H9 (cell line): ENCODE measurements around the gene GALE. TPM values are rescaled to one million over a fixed set of nuclear protein-coding genes. Genes with fewer than 3 reads are reported as not detected.

Source experiments
- DNase-seq: peaks from one replicate; pipeline ENCODE4 v3.0.0-alpha.2; 2017
- H2AFZ ChIP-seq: one replicate; pipeline ENCODE4 v1.6.1; 2013; ENCODE audit warnings: mild to moderate bottlenecking, low read length, control low read depth, moderate library complexity
- H2AK5ac ChIP-seq: 2 replicates; pipeline ENCODE4 v1.6.1; 2013; ENCODE audit warnings: low read length, control low read depth, mixed read lengths; ENCODE audit not compliant: insufficient read length
- H2BK120ac ChIP-seq: one replicate; pipeline ENCODE4 v1.6.1; 2013; ENCODE audit warnings: low read depth, mild to moderate bottlenecking, low read length, control low read depth, inconsistent platforms; ENCODE audit not compliant: poor library complexity, severe bottlenecking
- H2BK12ac ChIP-seq: 2 replicates; pipeline ENCODE4 v1.6.1; 2013; ENCODE audit warnings: low read length, control low read depth, mixed read lengths, low read depth; ENCODE audit not compliant: insufficient read length
- H2BK15ac ChIP-seq: 2 replicates; pipeline ENCODE4 v1.6.1; 2013; ENCODE audit warnings: low read depth, low read length, control low read depth
- H2BK20ac ChIP-seq: one replicate; pipeline ENCODE4 v1.6.1; 2013; ENCODE audit warnings: low read depth, mild to moderate bottlenecking, low read length, control low read depth, inconsistent platforms; ENCODE audit not compliant: poor library complexity, severe bottlenecking
- H2BK5ac ChIP-seq: 2 replicates; pipeline ENCODE4 v1.6.1; 2013; ENCODE audit warnings: low read length, control low read depth, mixed read lengths; ENCODE audit not compliant: insufficient read length
- H3K14ac ChIP-seq: 2 replicates; pipeline ENCODE4 v1.6.1; 2013; ENCODE audit warnings: low read length, control low read depth; ENCODE audit not compliant: insufficient read depth
- H3K18ac ChIP-seq: 2 replicates; pipeline ENCODE4 v1.6.1; 2013; ENCODE audit warnings: low read depth, mild to moderate bottlenecking, mixed read lengths, low read length, control low read depth; ENCODE audit not compliant: insufficient read length
- H3K23ac ChIP-seq: 2 replicates; pipeline ENCODE4 v1.6.1; 2013; ENCODE audit warnings: low read length, control low read depth, mixed read lengths, low read depth; ENCODE audit not compliant: insufficient read length
- H3K23me2 ChIP-seq: 2 replicates; pipeline ENCODE4 v1.6.1; 2013; ENCODE audit warnings: low read depth, mild to moderate bottlenecking, mixed read lengths, low read length, control low read depth; ENCODE audit not compliant: insufficient read length, poor library complexity, severe bottlenecking
- H3K27ac ChIP-seq: 2 replicates; pipeline ENCODE4 v1.5.1; 2013; ENCODE audit warnings: low read length, control low read depth, mixed read lengths, low read depth; ENCODE audit not compliant: insufficient read length
- H3K27me3 ChIP-seq: 2 replicates; pipeline ENCODE4 v1.6.1; 2013; ENCODE audit warnings: low read length, control low read depth, inconsistent platforms; ENCODE audit not compliant: insufficient read depth
- H3K4ac ChIP-seq: 2 replicates; pipeline ENCODE4 v1.6.1; 2013; ENCODE audit warnings: low read depth, mild to moderate bottlenecking, control low read depth, inconsistent platforms, low read length, moderate library complexity
- H3K4me1 ChIP-seq: 2 replicates; pipeline ENCODE4 v1.6.1; 2013; ENCODE audit warnings: low read length, control low read depth, inconsistent platforms; ENCODE audit not compliant: insufficient read depth
- H3K4me2 ChIP-seq: 2 replicates; pipeline ENCODE4 v1.6.1; 2013; ENCODE audit warnings: low read length, control low read depth, mixed read lengths; ENCODE audit not compliant: insufficient read length, insufficient read depth
- H3K56ac ChIP-seq: 2 replicates; pipeline ENCODE4 v1.6.1; 2013; ENCODE audit warnings: low read depth, mild to moderate bottlenecking, mixed read lengths, low read length, control low read depth; ENCODE audit not compliant: insufficient read length
- H3K79me1 ChIP-seq: 2 replicates; pipeline ENCODE4 v1.6.1; 2013; ENCODE audit warnings: low read depth, mild to moderate bottlenecking, moderate library complexity, low read length, control low read depth, inconsistent platforms; ENCODE audit not compliant: insufficient read depth, poor library complexity, severe bottlenecking
- H3K79me2 ChIP-seq: 2 replicates; pipeline ENCODE4 v1.6.1; 2013; ENCODE audit warnings: low read length, control low read depth, inconsistent platforms; ENCODE audit not compliant: insufficient read depth
- H3K9ac ChIP-seq: 2 replicates; pipeline ENCODE4 v1.6.1; 2013; ENCODE audit warnings: low read length, control low read depth, mixed read lengths; ENCODE audit not compliant: insufficient read length; ENCODE audit errors: extremely low read depth
- H3K9me3 ChIP-seq: one replicate; pipeline ENCODE4 v1.6.1; 2013; ENCODE audit warnings: low read depth, low read length, inconsistent platforms; ENCODE audit not compliant: control insufficient read depth
- H3T11ph ChIP-seq: one replicate; pipeline ENCODE4 v1.6.1; 2013; ENCODE audit warnings: mild to moderate bottlenecking, low read length, control low read depth, inconsistent platforms
- H4K20me1 ChIP-seq: one replicate; pipeline ENCODE4 v1.6.1; 2013; ENCODE audit not compliant: control insufficient read depth, insufficient read length, insufficient read depth
- H4K5ac ChIP-seq: 2 replicates; pipeline ENCODE4 v1.6.1; 2013; ENCODE audit warnings: low read depth, mild to moderate bottlenecking, mixed read lengths, low read length, control low read depth; ENCODE audit not compliant: insufficient read length
- H4K8ac ChIP-seq: replicated peaks from 2 replicates; pipeline ENCODE4 v1.6.1; 2013; ENCODE audit warnings: low read length, control low read depth, mixed read lengths, low read depth; ENCODE audit not compliant: insufficient read length
- H4K91ac ChIP-seq: 2 replicates; pipeline ENCODE4 v1.6.1; 2013; ENCODE audit warnings: low read depth, mild to moderate bottlenecking, moderate library complexity, mixed read lengths, low read length, control low read depth; ENCODE audit not compliant: insufficient read length
- H3K27ac Mint-ChIP-seq, 3 experiments: 2 replicates in 2 of 3; 3 replicates in 1 of 3; pipeline ENCODE4 v1.8.0; 2020 to 2021; ENCODE audit warnings: mixed read lengths in 3 of 3, mild to moderate bottlenecking in 1 of 3, moderate library complexity in 1 of 3
- H3K27me3 Mint-ChIP-seq: 2 replicates; pipeline ENCODE4 v1.8.0; 2021; ENCODE audit warnings: low read depth, mild to moderate bottlenecking, moderate library complexity, mixed read lengths
- H3K36me3 Mint-ChIP-seq, 3 experiments: 2 replicates in 2 of 3; 3 replicates in 1 of 3; pipeline ENCODE4 v1.8.0; 2020 to 2021; ENCODE audit warnings: low read depth in 3 of 3, mixed read lengths in 3 of 3; ENCODE audit not compliant: insufficient read depth in 1 of 3
- H3K4me1 Mint-ChIP-seq, 2 experiments: 2 replicates each; pipeline ENCODE4 v1.8.0; 2020; ENCODE audit warnings: mixed read lengths in 2 of 2
- H3K4me3 Mint-ChIP-seq, 2 experiments: 2 replicates in 1 of 2; 3 replicates in 1 of 2; pipeline ENCODE4 v1.8.0; 2020 to 2021; ENCODE audit warnings: mild to moderate bottlenecking in 2 of 2, mixed read lengths in 2 of 2, moderate library complexity in 1 of 2
- H3K9me3 Mint-ChIP-seq, 2 experiments: 2 replicates in 1 of 2; 3 replicates in 1 of 2; pipeline ENCODE4 v1.8.0; 2020; ENCODE audit warnings: mild to moderate bottlenecking in 2 of 2, mixed read lengths in 2 of 2, moderate library complexity in 1 of 2
- WGBS: extraction: QIAGEN DNeasy Blood & Tissue Kit; methylation state at CpG from one replicate; pipeline ENCODE4 v1.1.7; 2013; ENCODE audit warnings: missing lambda C conversion rate, low lambda C conversion rate, mixed read lengths; ENCODE audit not compliant: insufficient read length; ENCODE audit errors: extremely low coverage; 5-methylcytosine and 5-hydroxymethylcytosine counted together
- total RNA-seq: library from RNA; stranded (reverse); gene quantifications from 2 replicates; pipeline ENCODE4 v1.2.1, GENCODE V29; 2021
- TF ChIP-seq, protein P1 (sequence below): fragments of 200-600 bp; sonication (generic); conservative IDR thresholded peaks from 3 replicates; pipeline ENCODE4 v1.8.0; 2021; ENCODE audit warnings: antibody characterized with exemption, mild to moderate bottlenecking

GALE gene
- total RNA-seq, 1 experiment from 2014 or later = 36.0 TPM

DNA sequence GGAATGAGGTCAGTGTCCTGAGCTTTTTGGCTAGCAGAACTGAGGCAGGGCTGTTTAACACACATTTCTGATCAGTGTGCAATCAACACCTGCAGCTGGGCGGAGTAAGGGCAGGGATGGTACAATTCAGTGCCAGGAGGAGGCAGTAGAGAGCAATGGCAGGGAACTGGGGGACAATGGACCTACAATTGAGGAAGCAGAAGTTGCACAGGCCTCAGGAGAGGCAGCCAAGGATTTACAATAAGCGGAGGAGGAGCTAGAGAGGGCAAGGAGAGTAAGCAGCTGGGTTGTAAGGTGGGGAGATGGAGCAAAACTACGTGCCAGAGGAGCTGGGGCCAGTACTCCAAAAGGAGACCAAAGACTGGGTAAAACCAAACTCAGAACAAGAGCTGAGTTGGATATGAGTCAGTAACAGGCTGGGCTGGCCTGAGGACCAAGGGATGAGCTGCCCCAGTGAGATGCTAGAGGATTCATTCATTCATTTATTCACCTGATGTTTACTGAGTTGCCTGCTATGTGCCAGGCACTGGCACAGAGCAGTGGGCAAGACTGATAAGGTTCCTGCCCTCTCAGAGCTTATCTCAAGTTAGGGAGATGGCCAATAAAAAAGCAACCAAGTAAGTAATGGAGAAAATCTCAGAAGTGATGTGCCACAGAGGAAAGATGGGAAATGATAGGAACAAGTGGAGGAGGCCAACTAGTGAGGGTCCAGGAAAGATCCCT is 10.4 kb upstream of the GALE start:
- no peaks in the 10 kb centered on the region for H3K27me3 ChIP-seq
- no peak overlapping the region for H3K4ac ChIP-seq
- Mint-ChIP-seq H3K9me3 (no peaks in the 10 kb centered on the region), H3K4me1 (peaks cover 9 to 10% of the 10 kb centered on the region in 2 experiments), H3K4me3 (no peak overlapping the region), H3K36me3 (peaks cover 0 to 15% (median 12%) of the 10 kb centered on the region in 3 experiments; a peak in 4 of 7 replicates), H3K27me3 (peaks cover 3% of the 10 kb centered on the region), H3K27ac (peak overlapping the region in 2 of 3 experiments; percentile 11 to 25; a peak in 4 of 7 replicates)
- no peak overlapping the region for H3K4me2 ChIP-seq
- no peak overlapping the region for H4K5ac ChIP-seq
- TF ChIP-seq, protein P1, sequence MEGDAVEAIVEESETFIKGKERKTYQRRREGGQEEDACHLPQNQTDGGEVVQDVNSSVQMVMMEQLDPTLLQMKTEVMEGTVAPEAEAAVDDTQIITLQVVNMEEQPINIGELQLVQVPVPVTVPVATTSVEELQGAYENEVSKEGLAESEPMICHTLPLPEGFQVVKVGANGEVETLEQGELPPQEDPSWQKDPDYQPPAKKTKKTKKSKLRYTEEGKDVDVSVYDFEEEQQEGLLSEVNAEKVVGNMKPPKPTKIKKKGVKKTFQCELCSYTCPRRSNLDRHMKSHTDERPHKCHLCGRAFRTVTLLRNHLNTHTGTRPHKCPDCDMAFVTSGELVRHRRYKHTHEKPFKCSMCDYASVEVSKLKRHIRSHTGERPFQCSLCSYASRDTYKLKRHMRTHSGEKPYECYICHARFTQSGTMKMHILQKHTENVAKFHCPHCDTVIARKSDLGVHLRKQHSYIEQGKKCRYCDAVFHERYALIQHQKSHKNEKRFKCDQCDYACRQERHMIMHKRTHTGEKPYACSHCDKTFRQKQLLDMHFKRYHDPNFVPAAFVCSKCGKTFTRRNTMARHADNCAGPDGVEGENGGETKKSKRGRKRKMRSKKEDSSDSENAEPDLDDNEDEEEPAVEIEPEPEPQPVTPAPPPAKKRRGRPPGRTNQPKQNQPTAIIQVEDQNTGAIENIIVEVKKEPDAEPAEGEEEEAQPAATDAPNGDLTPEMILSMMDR = peak; percentile 87
- H2BK12ac ChIP-seq = no peak overlapping the region
- H3K56ac ChIP-seq = no peak overlapping the region
- no peaks in the 10 kb centered on the region for H3K4me1 ChIP-seq
- no peaks in the 10 kb centered on the region for H3K79me1 ChIP-seq
- H2BK120ac ChIP-seq = no peak overlapping the region
- no peak overlapping the region for H2BK5ac ChIP-seq
- H2AFZ ChIP-seq = no peak overlapping the region
- H3K79me2 ChIP-seq = no peaks in the 10 kb centered on the region
- no peak overlapping the region for H2AK5ac ChIP-seq
- H3K18ac ChIP-seq = no peak overlapping the region
- H4K20me1 ChIP-seq = no peaks in the 10 kb centered on the region
- H3K9ac ChIP-seq = no peak overlapping the region
- H3K27ac ChIP-seq = no peak overlapping the region
- WGBS = no CpG with 5 or more reads among the region's 3 CpGs
- H3K14ac ChIP-seq = no peak overlapping the region
- no peak overlapping the region for H4K91ac ChIP-seq
- H3K23me2 ChIP-seq = no peaks in the 10 kb centered on the region
- no peak overlapping the region for H3K23ac ChIP-seq
- H4K8ac ChIP-seq = no peak overlapping the region
- H3T11ph ChIP-seq = no peak overlapping the region
- no peaks in the 10 kb centered on the region for H3K9me3 ChIP-seq
- peak; percentile 80 for DNase-seq
- no peak overlapping the region for H2BK15ac ChIP-seq
- no peak overlapping the region for H2BK20ac ChIP-seq
